ENCODE measurements around the gene RNF38.

Gene RNF38

DNA sequence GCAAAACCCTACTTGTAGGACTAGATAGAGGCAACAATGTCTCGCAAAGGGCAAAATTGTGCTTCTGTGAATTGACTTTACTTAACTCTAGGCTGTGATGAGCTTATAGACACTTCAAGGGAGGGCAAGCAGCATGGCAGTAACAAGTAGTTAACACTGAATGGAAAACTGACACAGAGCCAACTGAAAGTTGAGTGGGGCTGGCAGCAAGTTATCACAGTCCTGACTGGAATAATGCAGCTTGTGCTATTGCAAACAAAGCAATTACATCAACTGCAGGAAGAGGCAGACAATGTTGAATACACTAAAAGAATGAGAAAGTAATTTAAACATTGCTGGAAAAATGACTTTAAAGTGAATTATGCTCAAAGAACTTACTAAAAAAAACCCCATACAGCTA, 62.2 kb downstream of the RNF38 start:
- H3K27ac ChIP-seq (ENCODE audit: extremely low read depth, low read depth, low read length) = no peak overlapping the region
- POLR2A ChIA-PET = interaction anchor here (0.6 to 1.4 kb wide), 2 partner anchors 80 to 144 kb away, joined by 3 to 4 read pairs; partner anchors contain the start of gene GNE
- H3K36me3 ChIP-seq (ENCODE audit: control insufficient read depth in 2 of 2, insufficient read depth in 1 of 2, low read length in 2 of 2) = peaks cover 16 to 63% of the 10 kb centered on the region in 2 experiments
- no peaks in the 10 kb centered on the region for H3K9me3 ChIP-seq (ENCODE audit: control insufficient read depth, insufficient read depth, low read depth, low read length)
- H3K4me1 ChIP-seq (ENCODE audit: control insufficient read depth, insufficient read depth, low read length) = no peaks in the 10 kb centered on the region
- H3K4me3 ChIP-seq (ENCODE audit: low read depth, low read length) = no peak overlapping the region
- CTCF ChIA-PET = interaction anchor here (1.1 to 3.5 kb wide), 2 partner anchors 10 to 90 kb away, joined by 7 to 27 read pairs; no protein-coding TSS in a partner anchor
- TF ChIP-seq SCRT2 (tag by site-specific recombination; IDR thresholded peaks at IDR 0.05) (peak; percentile 33), ZEB2 (tag by site-specific recombination; IDR thresholded peaks at IDR 0.05) (no peak)
- TF ChIP-seq, protein P1, sequence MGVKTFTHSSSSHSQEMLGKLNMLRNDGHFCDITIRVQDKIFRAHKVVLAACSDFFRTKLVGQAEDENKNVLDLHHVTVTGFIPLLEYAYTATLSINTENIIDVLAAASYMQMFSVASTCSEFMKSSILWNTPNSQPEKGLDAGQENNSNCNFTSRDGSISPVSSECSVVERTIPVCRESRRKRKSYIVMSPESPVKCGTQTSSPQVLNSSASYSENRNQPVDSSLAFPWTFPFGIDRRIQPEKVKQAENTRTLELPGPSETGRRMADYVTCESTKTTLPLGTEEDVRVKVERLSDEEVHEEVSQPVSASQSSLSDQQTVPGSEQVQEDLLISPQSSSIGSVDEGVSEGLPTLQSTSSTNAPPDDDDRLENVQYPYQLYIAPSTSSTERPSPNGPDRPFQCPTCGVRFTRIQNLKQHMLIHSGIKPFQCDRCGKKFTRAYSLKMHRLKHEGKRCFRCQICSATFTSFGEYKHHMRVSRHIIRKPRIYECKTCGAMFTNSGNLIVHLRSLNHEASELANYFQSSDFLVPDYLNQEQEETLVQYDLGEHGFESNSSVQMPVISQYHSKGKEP (tag by site-specific recombination; IDR thresholded peaks at IDR 0.05) = peak; percentile 66

DNA sequence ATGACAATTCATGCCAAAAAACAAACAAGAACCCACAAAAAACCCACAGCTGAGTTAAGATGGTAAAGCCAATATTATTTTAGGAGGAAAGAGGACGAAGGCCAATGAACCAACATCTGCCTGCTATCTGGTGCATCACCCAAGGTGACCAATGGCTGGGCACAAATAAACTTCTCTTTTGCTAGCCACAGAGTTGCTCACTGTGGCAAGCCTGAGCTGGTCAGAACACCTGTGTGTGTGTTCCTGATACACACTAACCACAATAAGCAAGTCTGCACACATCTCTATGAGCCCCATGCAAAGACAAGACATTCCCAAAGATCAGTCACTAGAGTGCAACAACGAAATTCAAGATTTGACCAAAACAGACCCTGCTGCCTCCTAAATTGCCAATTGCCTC, 63.1 kb downstream of the RNF38 start:
- ChIA-PET CTCF (interaction anchor here (1.1 to 3.5 kb wide), 2 partner anchors 9 to 89 kb away, joined by 7 to 27 read pairs; no protein-coding TSS in a partner anchor), POLR2A (no interaction called here)
- Histone ChIP-seq H3K9me3 (ENCODE audit: control insufficient read depth, insufficient read depth, low read depth, low read length) (no peaks in the 10 kb centered on the region), H3K4me1 (ENCODE audit: control insufficient read depth, insufficient read depth, low read length) (no peaks in the 10 kb centered on the region), H3K36me3 (ENCODE audit: control insufficient read depth in 2 of 2, insufficient read depth in 1 of 2, low read length in 2 of 2) (peaks cover 12 to 54% of the 10 kb centered on the region in 2 experiments), H3K4me3 (ENCODE audit: low read depth, low read length) (no peak overlapping the region), H3K27ac (ENCODE audit: extremely low read depth, low read depth, low read length) (no peak overlapping the region)
- no peak for TF ChIP-seq REPIN1 (tag by site-specific recombination; IDR thresholded peaks at IDR 0.05; ENCODE audit: low read depth)
- TF ChIP-seq, protein P2, sequence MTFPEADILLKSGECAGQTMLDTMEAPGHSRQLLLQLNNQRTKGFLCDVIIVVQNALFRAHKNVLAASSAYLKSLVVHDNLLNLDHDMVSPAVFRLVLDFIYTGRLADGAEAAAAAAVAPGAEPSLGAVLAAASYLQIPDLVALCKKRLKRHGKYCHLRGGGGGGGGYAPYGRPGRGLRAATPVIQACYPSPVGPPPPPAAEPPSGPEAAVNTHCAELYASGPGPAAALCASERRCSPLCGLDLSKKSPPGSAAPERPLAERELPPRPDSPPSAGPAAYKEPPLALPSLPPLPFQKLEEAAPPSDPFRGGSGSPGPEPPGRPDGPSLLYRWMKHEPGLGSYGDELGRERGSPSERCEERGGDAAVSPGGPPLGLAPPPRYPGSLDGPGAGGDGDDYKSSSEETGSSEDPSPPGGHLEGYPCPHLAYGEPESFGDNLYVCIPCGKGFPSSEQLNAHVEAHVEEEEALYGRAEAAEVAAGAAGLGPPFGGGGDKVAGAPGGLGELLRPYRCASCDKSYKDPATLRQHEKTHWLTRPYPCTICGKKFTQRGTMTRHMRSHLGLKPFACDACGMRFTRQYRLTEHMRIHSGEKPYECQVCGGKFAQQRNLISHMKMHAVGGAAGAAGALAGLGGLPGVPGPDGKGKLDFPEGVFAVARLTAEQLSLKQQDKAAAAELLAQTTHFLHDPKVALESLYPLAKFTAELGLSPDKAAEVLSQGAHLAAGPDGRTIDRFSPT (tag by site-specific recombination; IDR thresholded peaks at IDR 0.05) = no peak

DNA sequence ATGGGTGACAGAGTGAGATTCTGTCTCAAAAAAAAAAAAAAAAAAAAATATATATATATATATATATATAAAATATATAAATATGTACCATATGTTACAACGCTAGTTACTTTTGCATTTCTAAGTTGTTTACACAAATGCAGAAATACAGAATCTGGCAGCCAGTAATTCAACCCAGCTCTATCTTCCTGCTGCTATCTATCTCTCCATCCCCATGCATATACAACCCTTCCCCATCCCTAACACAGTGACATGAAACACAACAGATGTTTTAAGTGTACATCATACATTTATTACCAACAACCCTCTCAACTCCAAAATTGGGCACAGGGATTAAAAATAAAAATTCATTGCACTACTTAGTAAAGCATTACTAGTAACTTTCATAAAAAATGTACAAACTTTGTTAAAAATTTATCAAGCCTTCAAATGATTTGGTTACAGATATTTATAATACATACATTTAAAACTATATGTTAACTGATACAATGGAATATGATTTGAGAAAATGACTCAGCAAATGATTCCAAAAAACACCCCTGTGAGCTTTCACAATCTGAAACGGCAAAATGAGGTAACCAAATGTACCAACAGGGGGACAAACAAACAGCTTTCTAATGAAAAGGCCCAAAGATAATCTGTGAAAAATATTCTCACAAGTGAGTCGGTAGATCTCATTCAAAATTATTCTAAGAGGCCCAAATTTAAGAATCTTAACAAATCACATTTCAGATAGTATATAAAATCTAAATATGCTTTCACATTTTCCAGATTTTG, 63.8 kb downstream of the RNF38 start:
- POLR2A ChIA-PET = no interaction called here
- peaks cover 8 to 47% of the 10 kb centered on the region in 2 experiments for H3K36me3 ChIP-seq (ENCODE audit: control insufficient read depth in 2 of 2, insufficient read depth in 1 of 2, low read length in 2 of 2)
- no peaks in the 10 kb centered on the region for H3K9me3 ChIP-seq (ENCODE audit: control insufficient read depth, insufficient read depth, low read depth, low read length)
- H3K27ac ChIP-seq (ENCODE audit: extremely low read depth, low read depth, low read length) = no peak overlapping the region
- no peaks in the 10 kb centered on the region for H3K4me1 ChIP-seq (ENCODE audit: control insufficient read depth, insufficient read depth, low read length)
- CTCF ChIA-PET = interaction anchor here (0.6 to 3.5 kb wide), 3 partner anchors 8 to 240 kb away, joined by 3 to 27 read pairs (median 3); no protein-coding TSS in a partner anchor
- no peak overlapping the region for H3K4me3 ChIP-seq (ENCODE audit: low read depth, low read length)
- no peak for TF ChIP-seq ZNF23 (tag by site-specific recombination; IDR thresholded peaks at IDR 0.05; ENCODE audit: borderline replicate concordance)
- TF ChIP-seq, protein P3, sequence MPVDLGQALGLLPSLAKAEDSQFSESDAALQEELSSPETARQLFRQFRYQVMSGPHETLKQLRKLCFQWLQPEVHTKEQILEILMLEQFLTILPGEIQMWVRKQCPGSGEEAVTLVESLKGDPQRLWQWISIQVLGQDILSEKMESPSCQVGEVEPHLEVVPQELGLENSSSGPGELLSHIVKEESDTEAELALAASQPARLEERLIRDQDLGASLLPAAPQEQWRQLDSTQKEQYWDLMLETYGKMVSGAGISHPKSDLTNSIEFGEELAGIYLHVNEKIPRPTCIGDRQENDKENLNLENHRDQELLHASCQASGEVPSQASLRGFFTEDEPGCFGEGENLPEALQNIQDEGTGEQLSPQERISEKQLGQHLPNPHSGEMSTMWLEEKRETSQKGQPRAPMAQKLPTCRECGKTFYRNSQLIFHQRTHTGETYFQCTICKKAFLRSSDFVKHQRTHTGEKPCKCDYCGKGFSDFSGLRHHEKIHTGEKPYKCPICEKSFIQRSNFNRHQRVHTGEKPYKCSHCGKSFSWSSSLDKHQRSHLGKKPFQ (tag by site-specific recombination; IDR thresholded peaks at IDR 0.05) = no peak
- TF ChIP-seq, protein P4, sequence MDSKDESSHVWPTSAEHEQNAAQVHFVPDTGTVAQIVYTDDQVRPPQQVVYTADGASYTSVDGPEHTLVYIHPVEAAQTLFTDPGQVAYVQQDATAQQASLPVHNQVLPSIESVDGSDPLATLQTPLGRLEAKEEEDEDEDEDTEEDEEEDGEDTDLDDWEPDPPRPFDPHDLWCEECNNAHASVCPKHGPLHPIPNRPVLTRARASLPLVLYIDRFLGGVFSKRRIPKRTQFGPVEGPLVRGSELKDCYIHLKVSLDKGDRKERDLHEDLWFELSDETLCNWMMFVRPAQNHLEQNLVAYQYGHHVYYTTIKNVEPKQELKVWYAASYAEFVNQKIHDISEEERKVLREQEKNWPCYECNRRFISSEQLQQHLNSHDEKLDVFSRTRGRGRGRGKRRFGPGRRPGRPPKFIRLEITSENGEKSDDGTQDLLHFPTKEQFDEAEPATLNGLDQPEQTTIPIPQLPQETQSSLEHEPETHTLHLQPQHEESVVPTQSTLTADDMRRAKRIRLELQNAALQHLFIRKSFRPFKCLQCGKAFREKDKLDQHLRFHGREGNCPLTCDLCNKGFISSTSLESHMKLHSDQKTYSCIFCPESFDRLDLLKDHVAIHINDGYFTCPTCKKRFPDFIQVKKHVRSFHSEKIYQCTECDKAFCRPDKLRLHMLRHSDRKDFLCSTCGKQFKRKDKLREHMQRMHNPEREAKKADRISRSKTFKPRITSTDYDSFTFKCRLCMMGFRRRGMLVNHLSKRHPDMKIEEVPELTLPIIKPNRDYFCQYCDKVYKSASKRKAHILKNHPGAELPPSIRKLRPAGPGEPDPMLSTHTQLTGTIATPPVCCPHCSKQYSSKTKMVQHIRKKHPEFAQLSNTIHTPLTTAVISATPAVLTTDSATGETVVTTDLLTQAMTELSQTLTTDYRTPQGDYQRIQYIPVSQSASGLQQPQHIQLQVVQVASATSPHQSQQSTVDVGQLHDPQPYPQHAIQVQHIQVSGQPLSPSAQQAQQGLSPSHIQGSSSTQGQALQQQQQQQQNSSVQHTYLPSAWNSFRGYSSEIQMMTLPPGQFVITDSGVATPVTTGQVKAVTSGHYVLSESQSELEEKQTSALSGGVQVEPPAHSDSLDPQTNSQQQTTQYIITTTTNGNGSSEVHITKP (tag by site-specific recombination; IDR thresholded peaks at IDR 0.05) = no peak
- no peak for TF ChIP-seq ZNF521 (tag by site-specific recombination; IDR thresholded peaks at IDR 0.05)
- no peak for TF ChIP-seq ZNF621 (tag by site-specific recombination; IDR thresholded peaks at IDR 0.05)
- TF ChIP-seq, protein P5, sequence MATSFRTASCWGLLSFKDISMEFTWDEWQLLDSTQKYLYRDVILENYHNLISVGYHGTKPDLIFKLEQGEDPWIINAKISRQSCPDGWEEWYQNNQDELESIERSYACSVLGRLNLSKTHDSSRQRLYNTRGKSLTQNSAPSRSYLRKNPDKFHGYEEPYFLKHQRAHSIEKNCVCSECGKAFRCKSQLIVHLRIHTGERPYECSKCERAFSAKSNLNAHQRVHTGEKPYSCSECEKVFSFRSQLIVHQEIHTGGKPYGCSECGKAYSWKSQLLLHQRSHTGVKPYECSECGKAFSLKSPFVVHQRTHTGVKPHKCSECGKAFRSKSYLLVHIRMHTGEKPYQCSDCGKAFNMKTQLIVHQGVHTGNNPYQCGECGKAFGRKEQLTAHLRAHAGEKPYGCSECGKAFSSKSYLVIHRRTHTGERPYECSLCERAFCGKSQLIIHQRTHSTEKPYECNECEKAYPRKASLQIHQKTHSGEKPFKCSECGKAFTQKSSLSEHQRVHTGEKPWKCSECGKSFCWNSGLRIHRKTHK (tag by site-specific recombination; IDR thresholded peaks at IDR 0.05) = no peak
- no peak for TF ChIP-seq WT1 (tag by site-specific recombination; IDR thresholded peaks at IDR 0.05)
- TF ChIP-seq ZNF184 (tag by site-specific recombination; IDR thresholded peaks at IDR 0.05) = no peak
- TF ChIP-seq ZNF138 (tag by site-specific recombination; IDR thresholded peaks at IDR 0.05; ENCODE audit: borderline replicate concordance) = no peak
- no peak for TF ChIP-seq GLI2 (tag by site-specific recombination; IDR thresholded peaks at IDR 0.05; ENCODE audit: borderline replicate concordance, low read depth)

Data from HEK293 (cell line).